Activated T-cell treated with anti-CD3 and anti-CD28 coated beads, Interleukin-2, amount 50 U/mL, for 4 hours (primary cell): ENCODE data around the gene SPDYE3. TPM values are rescaled to one million over a fixed set of nuclear protein-coding genes. Genes with fewer than 3 reads are reported as not detected.
"Not testable (repeated sequence)": the region's sequence is repeated elsewhere in the genome, so short reads cannot be mapped to it uniquely, and the experiment has no call there.

Experiments used
- ATAC-seq, 2 donors: fragments of 200-7000 bp; cut with Tn5 transposase; one replicate each; pipeline ENCODE4 v1.10.0; 2021
- DNase-seq: peaks from one replicate; pipeline ENCODE4 v3.0.0-alpha.2; 2020
- H3K27me3 Mint-ChIP-seq: one replicate; pipeline ENCODE4 v1.8.0; 2021; ENCODE audit warnings: low read depth, mixed read lengths
- H3K36me3 Mint-ChIP-seq: one replicate; pipeline ENCODE4 v1.8.0; 2022; ENCODE audit warnings: mixed read lengths; ENCODE audit not compliant: insufficient read depth
- H3K4me1 Mint-ChIP-seq: one replicate; pipeline ENCODE4 v1.8.0; 2021; ENCODE audit warnings: low read depth, mixed read lengths
- H3K4me3 Mint-ChIP-seq: one replicate; pipeline ENCODE4 v1.8.0; 2021; ENCODE audit warnings: mild to moderate bottlenecking, moderate library complexity, mixed read lengths
- H3K9me3 Mint-ChIP-seq: one replicate; pipeline ENCODE4 v1.8.0; 2021; ENCODE audit warnings: mixed read lengths
- total RNA-seq, 3 donors: library from RNA; stranded (reverse); gene quantifications; one replicate each; pipeline ENCODE4 v1.2.1, GENCODE V29; 2021

Gene SPDYE3
- total RNA-seq, 3 donors from 2014 or later = not detected

DNA sequence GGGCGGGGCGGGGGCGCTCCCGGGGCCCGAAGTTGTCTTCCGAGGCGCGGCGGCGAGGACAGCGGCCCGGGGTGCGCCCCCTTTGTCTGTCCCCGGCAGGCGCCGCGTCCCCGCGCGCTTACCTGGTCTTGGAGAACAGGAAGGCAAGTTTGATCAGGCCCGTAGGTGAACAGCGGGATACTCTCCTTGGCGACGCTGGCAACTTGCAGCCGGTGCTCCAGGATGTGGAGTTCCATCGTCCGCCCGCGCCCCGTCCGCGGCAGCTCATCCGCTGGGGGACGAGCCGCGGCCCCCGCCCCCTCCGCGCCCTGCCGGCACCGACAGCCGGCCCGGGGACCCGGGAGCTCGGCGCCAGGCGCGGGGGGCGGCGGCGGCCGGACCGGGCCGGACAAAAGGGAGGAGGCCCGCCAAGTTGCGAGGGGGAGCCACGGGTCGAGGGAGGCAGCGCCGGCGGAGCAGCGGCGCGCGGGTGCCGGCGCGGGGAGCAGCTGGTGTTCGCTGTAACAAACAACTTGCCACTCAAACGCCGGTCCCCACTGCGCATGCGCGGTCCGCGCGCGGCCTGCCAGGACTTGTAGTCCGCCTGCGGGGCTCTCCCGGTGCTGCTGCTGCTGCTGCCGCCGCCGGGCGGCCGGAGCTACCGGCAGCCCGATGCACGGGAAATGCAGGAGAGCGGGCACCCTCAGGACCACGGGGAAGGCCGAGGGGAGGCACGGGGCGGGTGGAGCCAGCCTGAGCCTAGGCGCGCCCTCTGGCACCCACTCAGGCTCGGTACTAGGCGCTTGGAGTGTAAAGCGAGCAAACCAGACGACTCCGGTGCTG, 35.6 kb upstream of the SPDYE3 start:
- Mint-ChIP-seq H3K27me3 (no peaks in the 10 kb centered on the region), H3K4me3 (peak overlapping the region; percentile 76), H3K36me3 (no peaks in the 10 kb centered on the region), H3K4me1 (peaks cover 11% of the 10 kb centered on the region), H3K9me3 (no peaks in the 10 kb centered on the region)
- DNase-seq (peak; percentile 99), ATAC-seq (peak; percentile 95)

DNA sequence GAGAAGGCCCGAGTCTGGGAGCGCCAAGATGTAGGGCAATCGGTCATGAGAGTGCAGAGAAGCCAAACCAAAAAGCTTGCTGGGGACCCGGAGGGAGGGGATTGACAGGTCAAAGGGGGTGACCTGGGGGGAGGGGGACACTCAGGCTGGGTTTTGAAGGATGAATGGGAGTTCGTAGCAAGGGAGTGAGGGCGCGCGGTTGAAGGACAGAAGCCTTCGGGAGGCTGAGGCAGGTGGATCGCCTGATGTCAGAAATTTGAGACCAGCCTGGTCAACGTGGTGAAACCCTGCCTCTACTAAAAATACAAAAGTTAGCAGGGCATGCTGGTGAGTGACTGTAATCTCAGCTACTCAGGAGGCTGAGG, 35.0 kb upstream of the SPDYE3 start:
- not testable (repeated sequence) for DNase-seq, H3K9me3 Mint-ChIP-seq, ATAC-seq, H3K36me3 Mint-ChIP-seq, H3K27me3 Mint-ChIP-seq
- Mint-ChIP-seq H3K4me1 (peaks cover 11% of the 10 kb centered on the region), H3K4me3 (peak overlapping the region; percentile 76)

DNA sequence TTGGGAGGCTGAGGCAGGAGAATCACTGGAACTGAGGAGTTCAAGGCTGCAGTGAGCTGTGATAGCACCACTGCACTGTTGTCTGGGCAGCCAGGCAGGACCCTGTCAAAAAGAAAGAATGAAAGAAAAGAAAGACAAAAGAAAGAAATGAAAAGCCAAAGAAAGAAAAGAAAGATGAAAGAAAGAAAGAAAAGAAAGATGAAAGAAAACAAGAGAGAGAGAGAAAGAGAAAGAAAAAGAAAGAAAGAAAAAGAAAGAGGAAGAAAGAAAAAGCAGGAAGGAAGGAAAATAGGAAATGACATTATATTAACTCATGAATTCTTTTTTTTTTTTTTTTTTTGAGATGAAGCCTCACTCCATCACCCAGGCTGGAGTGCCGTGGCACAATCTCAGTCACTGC, 32.4 kb upstream of the SPDYE3 start:
- Mint-ChIP-seq H3K4me1 (peaks cover 10% of the 10 kb centered on the region), H3K36me3 (no peaks in the 10 kb centered on the region), H3K27me3 (no peaks in the 10 kb centered on the region), H3K9me3 (no peaks in the 10 kb centered on the region), H3K4me3 (no peak overlapping the region)
- no peak for ATAC-seq
- DNase-seq = no peak

DNA sequence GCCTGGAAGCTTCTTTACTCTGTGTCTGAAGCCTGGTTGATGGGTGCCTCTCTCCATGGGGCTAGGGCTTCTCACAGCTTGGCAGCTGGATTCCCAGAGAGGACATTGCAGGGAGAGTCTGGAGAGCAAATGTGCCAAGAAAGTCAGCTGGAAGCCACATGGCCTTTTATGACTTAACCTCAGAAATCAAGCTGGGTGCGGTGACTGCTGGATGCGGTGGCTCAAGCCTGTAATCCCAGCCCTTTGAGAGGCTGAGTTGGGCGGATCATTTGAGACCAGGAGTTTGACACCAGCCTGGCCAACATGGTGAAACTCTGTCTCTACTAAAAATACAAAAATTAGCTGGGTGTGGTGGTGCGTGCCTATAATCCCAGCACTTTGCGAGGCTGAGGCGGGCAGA, 31.4 kb upstream of the SPDYE3 start:
- not testable (repeated sequence) for H3K36me3 Mint-ChIP-seq, H3K9me3 Mint-ChIP-seq, H3K4me1 Mint-ChIP-seq, ATAC-seq, DNase-seq, H3K4me3 Mint-ChIP-seq, H3K27me3 Mint-ChIP-seq

DNA sequence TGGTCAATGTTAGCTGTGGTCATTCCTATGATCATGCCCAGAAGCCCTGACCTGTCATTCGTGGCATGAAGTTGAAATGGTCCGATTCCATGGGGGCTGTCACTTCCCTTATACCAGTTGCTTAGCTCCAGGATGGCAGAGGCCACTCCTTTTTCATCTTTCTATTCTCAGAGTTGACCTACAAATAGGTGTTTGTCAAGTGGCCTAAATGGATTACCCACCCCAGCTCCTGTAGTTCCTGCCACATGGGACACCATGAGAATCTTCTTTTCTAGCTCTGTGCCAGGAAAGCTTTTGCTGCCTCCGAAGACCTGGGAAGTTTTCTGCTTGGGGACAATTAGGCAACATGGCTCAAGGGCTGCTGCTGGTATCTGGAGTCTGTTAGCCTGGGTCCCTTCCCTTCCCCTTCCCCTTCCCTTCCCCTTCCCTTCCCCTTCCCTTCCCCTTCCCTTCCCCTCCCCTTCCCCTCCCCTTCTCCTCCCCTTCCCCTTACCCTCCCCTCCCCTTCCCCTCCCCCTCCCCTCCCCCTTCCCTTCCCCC, 25.4 kb upstream of the SPDYE3 start:
- H3K4me1 Mint-ChIP-seq, H3K27me3 Mint-ChIP-seq, ATAC-seq, DNase-seq, H3K36me3 Mint-ChIP-seq, H3K9me3 Mint-ChIP-seq, H3K4me3 Mint-ChIP-seq: not testable (repeated sequence)

DNA sequence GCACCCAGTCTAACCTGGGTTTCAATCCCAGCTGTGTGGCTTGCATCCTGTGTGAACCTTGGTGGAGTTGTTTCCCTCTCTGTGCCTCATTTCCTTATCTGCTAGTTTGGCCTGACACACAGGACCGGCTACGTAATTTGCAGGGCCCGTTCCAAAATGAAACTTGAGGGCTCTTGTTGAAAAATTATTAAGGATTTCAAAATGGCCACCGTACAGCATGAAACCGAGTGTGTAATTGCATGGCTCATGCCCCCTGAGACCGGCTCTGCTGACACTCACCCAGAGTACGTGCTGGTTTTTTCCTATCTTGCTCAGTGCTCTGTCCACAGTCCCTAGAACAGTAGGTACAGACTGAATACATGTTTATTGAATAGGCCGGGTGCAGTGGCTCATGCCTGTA, 24.4 kb upstream of the SPDYE3 start:
- H3K4me1 Mint-ChIP-seq, ATAC-seq, H3K27me3 Mint-ChIP-seq, H3K9me3 Mint-ChIP-seq, H3K36me3 Mint-ChIP-seq, H3K4me3 Mint-ChIP-seq, DNase-seq: not testable (repeated sequence)

DNA sequence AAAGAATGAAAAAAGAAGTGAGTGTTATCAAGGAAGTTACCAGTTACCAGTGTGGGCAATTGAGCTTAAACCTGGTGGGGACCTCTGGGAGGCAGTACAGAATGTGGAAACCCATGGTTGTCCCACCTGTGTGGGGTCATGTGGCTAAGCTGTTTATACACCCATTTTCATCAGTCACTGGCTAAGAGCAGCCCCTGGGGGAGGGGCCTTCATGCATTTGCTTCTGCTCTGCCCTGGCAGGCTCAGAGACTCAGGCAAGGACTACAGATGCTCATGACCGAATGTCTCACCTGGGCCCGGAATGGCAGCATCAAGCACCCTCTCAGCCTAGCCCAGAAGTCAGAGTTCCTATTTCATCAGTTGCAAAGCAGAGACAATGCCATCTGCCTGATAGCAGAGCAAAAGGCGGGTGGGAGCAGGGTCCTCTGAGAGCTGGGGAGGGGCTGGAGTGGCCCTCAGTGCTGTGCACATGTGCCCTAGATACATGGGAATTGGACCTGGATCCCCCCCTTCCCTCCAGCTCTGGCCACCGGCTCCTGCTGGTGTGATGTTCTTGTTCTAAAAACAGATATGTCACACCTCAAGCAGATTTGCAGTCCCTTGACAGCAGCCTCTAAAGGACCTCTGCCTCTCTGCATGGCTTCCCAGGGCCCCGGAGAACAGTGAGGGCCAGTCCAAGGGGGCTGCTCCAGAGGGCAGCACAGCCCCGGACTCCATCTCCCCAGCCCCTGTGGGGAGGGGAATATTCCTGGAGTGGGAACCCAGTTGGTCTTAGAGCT, 20.1 kb upstream of the SPDYE3 start:
- H3K36me3 Mint-ChIP-seq, DNase-seq, H3K27me3 Mint-ChIP-seq, ATAC-seq, H3K4me1 Mint-ChIP-seq, H3K4me3 Mint-ChIP-seq, H3K9me3 Mint-ChIP-seq: not testable (repeated sequence)

DNA sequence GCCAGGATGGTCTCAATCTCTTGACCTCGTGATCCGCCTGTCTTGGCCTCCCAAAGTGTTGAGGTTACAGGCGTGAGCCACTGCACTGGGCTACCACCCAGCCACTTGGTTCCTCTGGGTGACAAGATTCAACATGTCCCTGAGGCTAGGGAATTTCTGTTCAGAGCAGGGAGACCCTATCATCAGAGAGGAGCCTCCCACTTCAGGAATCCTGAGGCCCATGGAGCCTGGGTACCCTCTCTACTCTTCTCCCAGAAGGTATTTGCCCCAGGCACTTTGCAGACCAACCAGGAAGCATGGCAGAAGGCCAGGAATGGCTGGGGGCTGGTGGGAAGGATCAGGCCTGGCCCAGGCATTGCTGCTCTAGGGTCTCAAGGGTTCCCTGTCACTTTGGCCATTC, 19.2 kb upstream of the SPDYE3 start:
- H3K4me3 Mint-ChIP-seq, H3K9me3 Mint-ChIP-seq, H3K4me1 Mint-ChIP-seq, ATAC-seq, DNase-seq, H3K36me3 Mint-ChIP-seq, H3K27me3 Mint-ChIP-seq: not testable (repeated sequence)

DNA sequence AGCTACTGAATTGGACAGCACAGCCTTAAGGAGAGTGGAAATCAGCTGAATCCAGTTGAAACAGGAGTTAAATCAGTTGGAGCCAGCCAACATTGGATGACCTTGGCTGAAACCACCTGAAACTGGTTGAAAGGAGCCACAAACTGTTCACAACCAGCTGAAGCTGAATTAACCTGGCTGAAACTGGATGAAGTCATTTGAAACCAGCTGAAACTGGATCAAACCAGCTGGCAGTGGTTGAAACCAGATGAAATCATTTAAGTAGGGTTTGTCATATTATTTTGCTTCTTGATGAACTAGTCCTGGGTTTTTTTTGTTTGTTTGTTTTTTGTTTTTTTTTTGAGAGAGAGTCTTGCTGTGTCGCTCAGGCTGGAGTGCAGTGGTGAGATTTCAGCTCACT, 15.3 kb upstream of the SPDYE3 start:
- H3K4me3 Mint-ChIP-seq = not testable (repeated sequence)

DNA sequence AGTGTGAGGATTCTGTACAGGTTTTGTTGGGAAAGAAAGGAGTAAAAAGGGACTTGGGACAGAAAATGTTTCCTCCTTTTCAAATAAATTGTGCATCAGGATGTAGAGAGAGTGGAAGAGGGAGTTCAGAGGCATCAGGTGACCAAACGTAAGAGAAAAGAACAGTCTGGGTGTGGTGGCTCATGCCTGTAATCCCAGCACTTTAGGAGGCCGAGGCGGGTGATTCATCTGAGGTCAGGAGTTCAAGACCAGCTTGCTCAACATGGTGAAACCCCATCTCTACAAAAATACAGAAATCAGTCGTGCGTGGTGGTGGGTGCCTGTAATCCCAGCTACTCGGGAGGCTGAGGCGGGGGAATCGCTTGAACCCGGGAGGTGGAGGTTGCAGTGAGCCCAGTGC, 12.2 kb upstream of the SPDYE3 start:
- not testable (repeated sequence) for H3K4me3 Mint-ChIP-seq, DNase-seq, H3K27me3 Mint-ChIP-seq, H3K36me3 Mint-ChIP-seq, H3K9me3 Mint-ChIP-seq, ATAC-seq, H3K4me1 Mint-ChIP-seq

More for the DNA sequence above, 15.3 kb upstream of the SPDYE3 start:
- H3K4me1 Mint-ChIP-seq, DNase-seq, H3K9me3 Mint-ChIP-seq, ATAC-seq, H3K27me3 Mint-ChIP-seq, H3K36me3 Mint-ChIP-seq: not testable (repeated sequence)

DNA sequence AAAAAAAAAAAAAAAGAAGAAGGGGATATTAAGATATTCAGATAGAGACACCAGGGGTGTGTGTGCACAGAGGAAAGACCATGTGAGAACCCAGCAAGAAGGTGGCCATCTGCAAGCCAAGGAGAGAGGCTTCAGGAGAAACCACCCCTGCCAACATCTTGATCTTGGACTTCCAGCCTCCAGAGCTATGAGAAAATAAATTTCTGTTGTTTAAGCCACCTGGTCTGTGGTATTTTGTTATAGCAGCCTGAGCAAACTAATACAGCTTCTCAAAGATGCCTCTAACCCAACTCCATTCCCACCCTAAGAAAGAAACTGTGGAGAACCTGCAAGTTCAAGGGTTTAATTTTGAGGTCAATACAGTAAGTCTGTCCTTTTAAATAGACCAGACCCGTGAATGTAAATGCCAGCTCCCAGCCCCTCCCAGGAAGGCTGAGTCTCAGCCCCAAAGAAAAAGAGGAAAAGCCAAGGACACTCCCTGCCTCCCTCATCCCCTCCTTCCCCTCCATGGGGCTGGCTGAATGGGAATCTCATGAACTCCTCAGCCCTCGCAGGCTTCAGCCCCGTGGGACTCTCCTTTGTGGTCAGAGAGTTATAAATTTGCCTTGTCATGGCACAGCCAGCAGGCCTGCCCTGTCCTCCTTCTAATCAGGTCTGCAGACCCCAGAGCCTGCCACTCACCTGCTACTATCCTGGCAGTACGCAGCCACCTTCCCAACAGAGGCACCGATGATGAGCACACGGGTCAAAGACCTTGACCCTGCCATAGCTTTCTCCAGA, 9.5 kb upstream of the SPDYE3 start:
- not testable (repeated sequence) for DNase-seq, H3K4me1 Mint-ChIP-seq, H3K36me3 Mint-ChIP-seq, H3K9me3 Mint-ChIP-seq, H3K27me3 Mint-ChIP-seq, H3K4me3 Mint-ChIP-seq, ATAC-seq

DNA sequence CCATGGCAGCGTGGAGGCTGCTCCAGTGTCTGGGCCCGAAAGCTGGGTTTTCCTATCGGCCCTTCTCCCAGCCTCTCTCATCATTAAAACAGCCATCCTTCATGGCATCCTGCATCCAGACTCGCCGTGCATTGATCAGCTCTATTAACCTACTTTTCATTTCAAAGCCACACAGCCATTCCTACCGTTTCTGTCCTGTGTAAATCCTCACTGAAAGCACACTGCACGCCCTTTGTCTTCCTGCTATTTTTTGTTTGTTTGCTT, 8.9 kb upstream of the SPDYE3 start:
- not testable (repeated sequence) for H3K27me3 Mint-ChIP-seq, H3K4me1 Mint-ChIP-seq, DNase-seq, H3K9me3 Mint-ChIP-seq, H3K36me3 Mint-ChIP-seq, ATAC-seq, H3K4me3 Mint-ChIP-seq

DNA sequence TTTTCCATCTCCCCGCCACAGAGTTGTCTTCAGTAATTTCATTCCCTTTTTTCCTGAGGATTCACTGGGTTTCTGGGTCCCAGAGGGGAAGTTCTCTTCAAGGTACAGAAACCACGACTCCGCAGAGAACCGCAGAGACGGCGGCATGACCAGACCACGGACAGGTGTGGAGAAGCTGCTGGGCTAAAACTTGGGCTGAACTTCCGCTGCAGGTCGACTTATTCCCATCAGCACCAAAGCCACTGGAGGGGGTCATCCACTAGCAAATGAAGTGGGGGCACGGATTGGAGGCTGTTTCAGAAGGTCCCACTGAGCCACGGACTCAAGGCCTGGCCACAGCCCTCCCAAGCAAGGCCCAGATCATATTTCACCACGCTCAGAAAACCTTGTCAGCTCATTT, 3.0 kb upstream of the SPDYE3 start:
- H3K4me1 Mint-ChIP-seq = not testable (repeated sequence)

DNA sequence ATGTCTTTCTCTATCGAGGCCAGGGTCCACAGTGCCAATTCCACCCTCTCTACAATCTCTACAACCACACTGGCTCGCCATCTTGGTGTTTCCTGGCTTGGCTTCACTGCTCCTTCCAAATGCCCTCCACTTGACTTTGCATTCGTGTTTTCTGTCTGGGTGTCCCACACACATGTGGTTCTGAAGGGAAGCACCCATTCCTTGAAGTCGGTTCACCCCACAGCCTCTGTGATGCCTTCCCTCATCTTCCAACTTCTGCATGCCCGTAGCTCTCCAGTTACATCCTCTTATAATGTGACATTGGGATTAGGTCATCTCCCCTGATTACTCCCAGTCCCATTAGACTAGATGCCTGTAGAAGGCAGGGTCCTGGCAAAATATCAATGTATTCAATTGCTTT, 10.8 kb downstream of the SPDYE3 start:
- H3K9me3 Mint-ChIP-seq, H3K36me3 Mint-ChIP-seq, H3K27me3 Mint-ChIP-seq, ATAC-seq, DNase-seq, H3K4me3 Mint-ChIP-seq: not testable (repeated sequence)
- H3K4me1 Mint-ChIP-seq = peaks cover 14% of the 10 kb centered on the region

More for the DNA sequence above, 3.0 kb upstream of the SPDYE3 start:
- not testable (repeated sequence) for H3K4me3 Mint-ChIP-seq, ATAC-seq, H3K36me3 Mint-ChIP-seq, H3K27me3 Mint-ChIP-seq, H3K9me3 Mint-ChIP-seq, DNase-seq
